ENCODE data around the gene LAMA3. TPM values are rescaled to one million over a fixed set of nuclear protein-coding genes. Genes with fewer than 3 reads are reported as not detected.

LAMA3 gene
- total and polyA plus RNA-seq, 10 of the 15 experiments (the other 5 are each of a cell fraction or from before 2014, with no cell fraction given) = 0.37 to 6.5 (median 5.4) TPM

GRCh38 chr18:23916338-23916737 is 227.1 kb downstream of the LAMA3 start:
- Histone ChIP-seq H3K27me3 (replicated peaks in 1 of 2; ENCODE audit: control insufficient read depth in 2 of 2, insufficient read depth in 2 of 2, low read length in 1 of 2) (no peaks in the 10 kb centered on the region), H3K4me1 (ENCODE audit: control insufficient read depth, insufficient read depth, low read length) (no peaks in the 10 kb centered on the region), H3K9me3 (replicated peaks; ENCODE audit: control insufficient read depth, insufficient read depth, low read length) (no peaks in the 10 kb centered on the region), H3K9ac (ENCODE audit: control insufficient read depth, insufficient read depth, low read length) (no peak overlapping the region), H3K27ac (ENCODE audit: control insufficient read depth, insufficient read depth) (no peak overlapping the region), H4K20me1 (ENCODE audit: control insufficient read depth, insufficient read depth) (no peaks in the 10 kb centered on the region), H3K36me3 (ENCODE audit: control insufficient read depth in 2 of 2, insufficient read depth in 2 of 2, low read length in 1 of 2) (no peaks in the 10 kb centered on the region), H3K4me3 (no peak overlapping the region), H3K4me2 (ENCODE audit: control insufficient read depth, insufficient read depth) (no peak overlapping the region), H2AFZ (ENCODE audit: control insufficient read depth, low read depth, low read length) (no peak overlapping the region), H3K79me2 (ENCODE audit: control insufficient read depth, insufficient read depth, low read length) (no peaks in the 10 kb centered on the region)
- no TSS peak for BruUV-seq (replicated peaks)
- intact Hi-C loops (cut with micrococcal nuclease; ENCODE audit: unreplicated experiment) = loop anchor here (5.0 to 10.0 kb wide), 3 partner anchors 89 to 294 kb away; no protein-coding TSS in a partner anchor
- in situ Hi-C loops (cut with MboI) = no loop called here
- CTCF ChIA-PET = interaction anchor here (1.6 kb wide), 1 partner anchor 10 kb away, joined by 5 read pairs; no protein-coding TSS in a partner anchor
- ATAC-seq = no peak
- POLR2A ChIA-PET = no interaction called here
- 7% methylated on average over 4 of the region's 4 CpGs for WGBS (ENCODE audit: insufficient coverage, insufficient replicate concordance, low lambda C conversion rate, missing lambda C conversion rate)
- RAD21 ChIA-PET (ENCODE audit: unreplicated experiment) = no interaction called here
- SMC1A ChIA-PET (ENCODE audit: uncharacterized antibody, unreplicated experiment) = no interaction called here
- no peak for FAIRE-seq
- no peak for DNase-seq (ENCODE audit: low read depth, low spot score)
- TF ChIP-seq ATF2 (IDR thresholded peaks at IDR 0.05; ENCODE audit: low read length) (no peak), NKRF (conservative IDR thresholded peaks at IDR 0.05) (no peak), CBX3 (IDR thresholded peaks at IDR 0.05; ENCODE audit: borderline replicate concordance, low read depth) (no peak), IRF5 (IDR thresholded peaks at IDR 0.05; ENCODE audit: borderline replicate concordance) (no peak), ZNF687 (IDR thresholded peaks at IDR 0.05) (no peak), SREBF2 (IDR thresholded peaks at IDR 0.05; ENCODE audit: low read length) (no peak), MEF2B (IDR thresholded peaks at IDR 0.05; ENCODE audit: partially characterized antibody, poor library complexity, severe bottlenecking) (no peak), JUNB (IDR thresholded peaks at IDR 0.05) (no peak), BCLAF1 (IDR thresholded peaks at IDR 0.05) (no peak)

All from GM12878 (cell line).